GM12801 (cell line): Measurements from ENCODE around the gene BBS9.

ENCODE experiments used
- CTCF ChIP-seq: IDR thresholded peaks from one replicate; pipeline ENCODE4 v1.5.1; 2011; ENCODE audit warnings: control low read depth; ENCODE audit not compliant: insufficient read length; ENCODE audit errors: extremely low read depth

BBS9 gene

GRCh38 chr7:33589911-33590310 is 460.5 kb downstream of the BBS9 start:
- no peak for TF ChIP-seq CTCF

GRCh38 chr7:33590916-33591315 is 461.6 kb downstream of the BBS9 start:
- TF ChIP-seq CTCF, result no peak

GRCh38 chr7:33591490-33591889 is 462.1 kb downstream of the BBS9 start:
- no peak for TF ChIP-seq CTCF

- no peak for TF ChIP-seq CTCF
Measured at GRCh38 chr7:33592718-33593117, 463.4 kb downstream of the BBS9 start.

- no peak for TF ChIP-seq CTCF
Measured at GRCh38 chr7:33593611-33594010, 464.2 kb downstream of the BBS9 start.

- TF ChIP-seq CTCF, result no peak
Measured at GRCh38 chr7:33596686-33597085, 467.3 kb downstream of the BBS9 start.

GRCh38 chr7:33597181-33597580 is 467.8 kb downstream of the BBS9 start:
- TF ChIP-seq CTCF, result no peak

GRCh38 chr7:33601101-33601500 is 471.7 kb downstream of the BBS9 start:
- TF ChIP-seq CTCF, result no peak
